ENCODE results near the gene USP4. TPM values are rescaled to one million over a fixed set of nuclear protein-coding genes. Genes with fewer than 3 reads are reported as not detected.

The USP4 gene
- total RNA-seq, 2 experiments from 2014 or later: 94.3 to 95.2 TPM

- no peak overlapping the region for H3K27ac ChIP-seq (ENCODE audit: low read depth in 1 of 2, low read length in 2 of 2)
- no peaks in the 10 kb centered on the region for H3K4me1 Mint-ChIP-seq (ENCODE audit: low read depth)
- peaks cover 19% of the 10 kb centered on the region for H3K36me3 Mint-ChIP-seq (ENCODE audit: low read depth)
- H3K9me3 ChIP-seq (ENCODE audit: control insufficient read depth in 1 of 2, insufficient read depth in 1 of 2, low read length in 2 of 2): no peaks in the 10 kb centered on the region
- DNase-seq (no peak), ATAC-seq (ENCODE audit: poor library complexity) (no peak)
- no peak overlapping the region for H3K27ac Mint-ChIP-seq
- no peaks in the 10 kb centered on the region for H3K27me3 ChIP-seq (ENCODE audit: control insufficient read depth in 1 of 2, insufficient read depth in 2 of 2, low read length in 2 of 2)
- no peak overlapping the region for H3K4me3 Mint-ChIP-seq
- ChIA-PET CTCF (interaction anchor here (0.6 kb wide), 1 partner anchor 28 kb away, joined by 4 read pairs; no protein-coding TSS in a partner anchor), POLR2A (no interaction called here)
- H3K9me3 Mint-ChIP-seq: no peaks in the 10 kb centered on the region
- intact Hi-C loops (cut with DNase I, micrococcal nuclease): no loop called here
- H3K27me3 Mint-ChIP-seq: no peaks in the 10 kb centered on the region
- H3K4me1 ChIP-seq (ENCODE audit: insufficient read depth, low read length): no peaks in the 10 kb centered on the region
- H3K36me3 ChIP-seq (ENCODE audit: insufficient read depth, low read length): peaks cover 10% of the 10 kb centered on the region
- no peak overlapping the region for H3K4me3 ChIP-seq (ENCODE audit: low read length)
- TF ChIP-seq CTCF (IDR thresholded peaks at IDR 0.05): no peak
Measured at GRCh38 chr3:49265661-49266386, 74.0 kb downstream of the USP4 start.

- H3K4me1 ChIP-seq (ENCODE audit: insufficient read depth, low read length): no peaks in the 10 kb centered on the region
- intact Hi-C loops (cut with DNase I, micrococcal nuclease): no loop called here
- ChIA-PET CTCF (no interaction called here), POLR2A (interaction anchor here (0.6 kb wide), 1 partner anchor 941 kb away, joined by 3 read pairs; no protein-coding TSS in a partner anchor)
- no peak overlapping the region for H3K4me3 ChIP-seq (ENCODE audit: low read length)
- Mint-ChIP-seq H3K9me3 (no peaks in the 10 kb centered on the region), H3K36me3 (ENCODE audit: low read depth) (peaks cover 4% of the 10 kb centered on the region), H3K27ac (no peak overlapping the region), H3K4me1 (ENCODE audit: low read depth) (no peaks in the 10 kb centered on the region), H3K4me3 (no peak overlapping the region), H3K27me3 (no peaks in the 10 kb centered on the region)
- H3K9me3 ChIP-seq (ENCODE audit: control insufficient read depth in 1 of 2, insufficient read depth in 1 of 2, low read length in 2 of 2): no peaks in the 10 kb centered on the region
- TF ChIP-seq CTCF (IDR thresholded peaks at IDR 0.05): no peak
- DNase-seq (no peak), ATAC-seq (ENCODE audit: poor library complexity) (no peak)
- H3K27ac ChIP-seq (ENCODE audit: low read depth in 1 of 2, low read length in 2 of 2): no peak overlapping the region
- no peaks in the 10 kb centered on the region for H3K27me3 ChIP-seq (ENCODE audit: control insufficient read depth in 1 of 2, insufficient read depth in 2 of 2, low read length in 2 of 2)
- H3K36me3 ChIP-seq (ENCODE audit: insufficient read depth, low read length): no peaks in the 10 kb centered on the region
Measured at GRCh38 chr3:49263159-49263889, 76.5 kb downstream of the USP4 start.

- no peak overlapping the region for H3K4me3 Mint-ChIP-seq
- TF ChIP-seq CTCF (IDR thresholded peaks at IDR 0.05): no peak
- Histone ChIP-seq H3K27me3 (ENCODE audit: control insufficient read depth in 1 of 2, insufficient read depth in 2 of 2, low read length in 2 of 2) (no peaks in the 10 kb centered on the region), H3K27ac (ENCODE audit: low read depth in 1 of 2, low read length in 2 of 2) (no peak overlapping the region), H3K36me3 (ENCODE audit: insufficient read depth, low read length) (no peaks in the 10 kb centered on the region), H3K4me3 (ENCODE audit: low read length) (no peak overlapping the region), H3K4me1 (ENCODE audit: insufficient read depth, low read length) (no peaks in the 10 kb centered on the region), H3K9me3 (ENCODE audit: control insufficient read depth in 1 of 2, insufficient read depth in 1 of 2, low read length in 2 of 2) (no peaks in the 10 kb centered on the region)
- no peak for ATAC-seq (ENCODE audit: poor library complexity)
- no peaks in the 10 kb centered on the region for H3K27me3 Mint-ChIP-seq
- H3K27ac Mint-ChIP-seq: no peak overlapping the region
- ChIA-PET POLR2A (no interaction called here), CTCF (no interaction called here)
- no peaks in the 10 kb centered on the region for H3K36me3 Mint-ChIP-seq (ENCODE audit: low read depth)
- no peaks in the 10 kb centered on the region for H3K4me1 Mint-ChIP-seq (ENCODE audit: low read depth)
- intact Hi-C loops (cut with DNase I, micrococcal nuclease): no loop called here
- no peaks in the 10 kb centered on the region for H3K9me3 Mint-ChIP-seq
- no peak for DNase-seq
Measured at GRCh38 chr3:49260806-49261324, 79.0 kb downstream of the USP4 start.

Data from CD4-positive, alpha-beta T cell (primary cell).